Naive B cell (primary cell): ENCODE measurements around the gene SLC39A1. TPM values are rescaled to one million over a fixed set of nuclear protein-coding genes. Genes with fewer than 3 reads are reported as not detected.
A peak's percentile ranks its signal among the peaks of the same experiment; 100 is the strongest.

Experiments used
- ATAC-seq, 2 donors: fragments of 150-1000 bp; cut with Tn5 transposase; 2 replicates each; pipeline ENCODE4 v1.10.0; 2021; ENCODE audit warnings: low read depth in 2 of 2, mild to moderate bottlenecking in 2 of 2, moderate library complexity in 2 of 2
- DNase-seq: peaks from one replicate; pipeline ENCODE4 v3.0.0; 2022
- H3K27ac Mint-ChIP-seq, 6 donors: one replicate each; pipeline ENCODE4 v1.8.0; 2020 to 2022; ENCODE audit warnings: mild to moderate bottlenecking in 6 of 6, mixed read lengths in 6 of 6, moderate library complexity in 5 of 6, inconsistent platforms in 2 of 6
- H3K27me3 Mint-ChIP-seq, 3 donors: one replicate each; pipeline ENCODE4 v1.8.0; 2021 to 2022; ENCODE audit warnings: mixed read lengths in 3 of 3, mild to moderate bottlenecking in 1 of 3
- H3K36me3 Mint-ChIP-seq, 2 donors: one replicate each; pipeline ENCODE4 v1.8.0; 2020 to 2022; ENCODE audit warnings: mixed read lengths in 2 of 2, inconsistent platforms in 1 of 2, mild to moderate bottlenecking in 1 of 2
- H3K4me1 Mint-ChIP-seq, 3 donors: one replicate each; pipeline ENCODE4 v1.8.0; 2020 to 2022; ENCODE audit warnings: mixed read lengths in 3 of 3, inconsistent platforms in 1 of 3, mild to moderate bottlenecking in 1 of 3, moderate library complexity in 1 of 3
- H3K4me3 Mint-ChIP-seq, 8 donors: one replicate each; pipeline ENCODE4 v1.8.0; 2020 to 2022; ENCODE audit warnings: mild to moderate bottlenecking in 8 of 8, mixed read lengths in 8 of 8, moderate library complexity in 8 of 8, inconsistent platforms in 2 of 8
- H3K9me3 Mint-ChIP-seq, 7 donors: one replicate each; pipeline ENCODE4 v1.8.0; 2020 to 2022; ENCODE audit warnings: mixed read lengths in 7 of 7, mild to moderate bottlenecking in 5 of 7, inconsistent platforms in 2 of 7, moderate library complexity in 1 of 7
- polyA plus RNA-seq, 6 donors: library from polyadenylated mRNA; unstranded; fragments of 300-500 nt; fragmentation: Illumina TruSeq; gene quantifications; one replicate each; pipeline ENCODE4 v1.2.3, GENCODE V29; 2021; ENCODE audit warnings: low read depth in 6 of 6

The SLC39A1 gene
- polyA plus RNA-seq, 6 donors from 2014 or later: 36.0 to 66.7 (median 52.6) TPM

GRCh38 chr1:153929426-153929825 lies 33.9 kb downstream of the SLC39A1 start:
- no peak for ATAC-seq
- Mint-ChIP-seq H3K27ac (peak overlapping the region in 5 of 6 donors; percentile 43 to 72 (median 60)), H3K4me1 (peaks cover 7 to 15% (median 14%) of the 10 kb centered on the region in 3 donors), H3K36me3 (peaks cover 0 to 7% of the 10 kb centered on the region in 2 donors), H3K4me3 (no peak overlapping the region), H3K9me3 (no peaks in the 10 kb centered on the region), H3K27me3 (no peaks in the 10 kb centered on the region)
- DNase-seq: no peak

- Mint-ChIP-seq H3K4me3 (no peak overlapping the region), H3K27ac (peak overlapping the region in 4 of 6 donors; percentile 57 to 78 (median 66)), H3K27me3 (no peaks in the 10 kb centered on the region), H3K9me3 (no peaks in the 10 kb centered on the region), H3K36me3 (peaks cover 0 to 7% of the 10 kb centered on the region in 2 donors), H3K4me1 (peaks cover 7 to 20% (median 13%) of the 10 kb centered on the region in 3 donors)
- DNase-seq (no peak), ATAC-seq (no peak)
These were observed 34.5 kb downstream of the SLC39A1 start for GRCh38 chr1:153928791-153929341.

- Mint-ChIP-seq H3K9me3 (no peaks in the 10 kb centered on the region), H3K27me3 (peaks cover 0 to under 1% (median 0%) of the 10 kb centered on the region in 3 donors), H3K27ac (peak overlapping the region in 5 of 6 donors; percentile 57 to 83 (median 66)), H3K4me3 (no peak overlapping the region), H3K36me3 (peaks cover 0 to 7% of the 10 kb centered on the region in 2 donors), H3K4me1 (peaks cover 13 to 26% (median 13%) of the 10 kb centered on the region in 3 donors)
- DNase-seq: no peak
- ATAC-seq: no peak
These were observed 35.1 kb downstream of the SLC39A1 start for GRCh38 chr1:153928245-153928644.

- Mint-ChIP-seq H3K27ac (no peak overlapping the region), H3K4me1 (peaks cover 21 to 38% (median 23%) of the 10 kb centered on the region in 3 donors), H3K36me3 (no peaks in the 10 kb centered on the region), H3K9me3 (peaks cover 0 to 3% (median 0%) of the 10 kb centered on the region in 7 donors), H3K27me3 (peaks cover 0 to 5% (median 0%) of the 10 kb centered on the region in 3 donors), H3K4me3 (peak overlapping the region in 1 of 8 donors; percentile 70)
- ATAC-seq (no peak), DNase-seq (no peak)
These were observed 36.9 kb downstream of the SLC39A1 start for GRCh38 chr1:153926405-153926804.

GRCh38 chr1:153922972-153923925 lies 40.1 kb downstream of the SLC39A1 start, which contains the start of gene GATAD2B:
Gene GATAD2B (minus strand): TSS chr1:153922972. CDS start chr1:153828347, 94,625 bp downstream.
- peak within 1 kb of the TSS; percentile 92 to 99 (median 95) for H3K4me3 Mint-ChIP-seq
- H3K36me3 Mint-ChIP-seq: no peaks in the 10 kb centered on the region
- peak; percentile 89 for ATAC-seq
- peaks cover 0 to 3% (median 0%) of the 10 kb centered on the region in 7 donors for H3K9me3 Mint-ChIP-seq
- H3K4me1 Mint-ChIP-seq: peaks cover 34 to 56% (median 41%) of the 10 kb centered on the region in 3 donors
- H3K27ac Mint-ChIP-seq: peak within 1 kb of the TSS; percentile 97 to 100 (median 98)
- peaks cover 0 to 5% (median 0%) of the 10 kb centered on the region in 3 donors for H3K27me3 Mint-ChIP-seq
- DNase-seq: peak; percentile 99

GRCh38 chr1:153922076-153922971 lies 41.0 kb downstream of the SLC39A1 start:
- H3K4me1 Mint-ChIP-seq: peaks cover 38 to 63% (median 48%) of the 10 kb centered on the region in 3 donors
- peak overlapping the region; percentile 92 to 99 (median 95) for H3K4me3 Mint-ChIP-seq
- ATAC-seq (peak; percentile 20 to 24), DNase-seq (no peak)
- H3K9me3 Mint-ChIP-seq: peaks cover 0 to 3% (median 0%) of the 10 kb centered on the region in 7 donors
- no peaks in the 10 kb centered on the region for H3K36me3 Mint-ChIP-seq
- H3K27me3 Mint-ChIP-seq: peaks cover 0 to 5% (median 0%) of the 10 kb centered on the region in 3 donors
- H3K27ac Mint-ChIP-seq: peak overlapping the region; percentile 97 to 100 (median 98)

GRCh38 chr1:153921803-153922075 lies 41.6 kb downstream of the SLC39A1 start:
- H3K9me3 Mint-ChIP-seq: peaks cover 0 to 3% (median 0%) of the 10 kb centered on the region in 7 donors
- ATAC-seq (no peak), DNase-seq (no peak)
- peak overlapping the region; percentile 15 to 98 (median 92) for H3K27ac Mint-ChIP-seq
- H3K36me3 Mint-ChIP-seq: no peaks in the 10 kb centered on the region
- H3K4me1 Mint-ChIP-seq: peaks cover 38 to 65% (median 48%) of the 10 kb centered on the region in 3 donors
- H3K4me3 Mint-ChIP-seq: peak overlapping the region; percentile 89 to 98 (median 94)
- H3K27me3 Mint-ChIP-seq: peaks cover 0 to 5% (median 0%) of the 10 kb centered on the region in 3 donors

GRCh38 chr1:153921080-153921802 lies 42.1 kb downstream of the SLC39A1 start:
- peaks cover 0 to 3% of the 10 kb centered on the region in 2 donors for H3K36me3 Mint-ChIP-seq
- peak overlapping the region; percentile 15 to 98 (median 81) for H3K27ac Mint-ChIP-seq

GRCh38 chr1:153919876-153920852 lies 43.2 kb downstream of the SLC39A1 start:
- H3K36me3 Mint-ChIP-seq: peaks cover 0 to 6% of the 10 kb centered on the region in 2 donors
- peak overlapping the region; percentile 70 to 98 (median 94) for H3K4me3 Mint-ChIP-seq
- H3K27me3 Mint-ChIP-seq: peaks cover 0 to 5% (median 0%) of the 10 kb centered on the region in 3 donors
- H3K27ac Mint-ChIP-seq: peak overlapping the region in 5 of 6 donors; percentile 38 to 98 (median 85)
- peaks cover 0 to 3% (median 0%) of the 10 kb centered on the region in 7 donors for H3K9me3 Mint-ChIP-seq
- DNase-seq (peak; percentile 19), ATAC-seq (no peak)
- peaks cover 42 to 75% (median 55%) of the 10 kb centered on the region in 3 donors for H3K4me1 Mint-ChIP-seq

More at GRCh38 chr1:153921080-153921802, 42.1 kb downstream of the SLC39A1 start:
- peaks cover 0 to 5% (median 0%) of the 10 kb centered on the region in 3 donors for H3K27me3 Mint-ChIP-seq
- H3K4me3 Mint-ChIP-seq: peak overlapping the region; percentile 89 to 98 (median 94)
- DNase-seq: no peak
- H3K9me3 Mint-ChIP-seq: peaks cover 0 to 3% (median 0%) of the 10 kb centered on the region in 7 donors
- peaks cover 40 to 66% (median 50%) of the 10 kb centered on the region in 3 donors for H3K4me1 Mint-ChIP-seq
- no peak for ATAC-seq

- ATAC-seq: no peak
- DNase-seq: no peak
- H3K27me3 Mint-ChIP-seq: no peaks in the 10 kb centered on the region
- H3K4me1 Mint-ChIP-seq: peaks cover 38 to 70% (median 46%) of the 10 kb centered on the region in 3 donors
- peak overlapping the region in 2 of 6 donors; percentile 6 to 34 for H3K27ac Mint-ChIP-seq
- no peaks in the 10 kb centered on the region for H3K9me3 Mint-ChIP-seq
- H3K36me3 Mint-ChIP-seq: peaks cover 0 to 11% of the 10 kb centered on the region in 2 donors
- H3K4me3 Mint-ChIP-seq: no peak overlapping the region
These were observed 47.0 kb downstream of the SLC39A1 start for GRCh38 chr1:153916297-153916696.

- Mint-ChIP-seq H3K27ac (peak overlapping the region in 2 of 6 donors; percentile 4 to 5), H3K9me3 (no peaks in the 10 kb centered on the region), H3K4me3 (no peak overlapping the region), H3K36me3 (peaks cover 3 to 12% of the 10 kb centered on the region in 2 donors), H3K4me1 (peaks cover 16 to 49% (median 22%) of the 10 kb centered on the region in 3 donors), H3K27me3 (no peaks in the 10 kb centered on the region)
- DNase-seq: no peak
- ATAC-seq: no peak
These were observed 51.0 kb downstream of the SLC39A1 start for GRCh38 chr1:153912349-153912748.
